H1 (cell line): ENCODE data around the gene DLGAP3. TPM values are rescaled to one million over a fixed set of nuclear protein-coding genes. Genes with fewer than 3 reads are reported as not detected.

ENCODE experiments used
- CTCF ChIA-PET: fragments of 300-600 bp; sonication (Branson Sonifier 250); formaldehyde crosslinking; loops from one replicate; lab custom pipeline; 2021; ENCODE audit not compliant: partially characterized antibody; lab: Charles Lee
- POLR2A ChIA-PET: fragments of 300-600 bp; sonication (Branson Sonifier 250); formaldehyde crosslinking; loops from one replicate; lab custom pipeline; 2021; ENCODE audit warnings: inconsistent platforms; ENCODE audit not compliant: partially characterized antibody; lab: Charles Lee
- DNase-seq, 2 experiments: peaks; one replicate each; pipeline versions ENCODE4 v3.0.0 to v3.0.0-alpha.2; 2010 to 2022; ENCODE audit warnings: low spot score in 2 of 2, low read depth in 1 of 2, mixed read lengths in 1 of 2
- FAIRE-seq: peaks from 2 replicates; lab custom pipeline; 2011; peaks lifted over from hg19 to GRCh38; lab: Jason Lieb, UNC
- H2AFZ ChIP-seq: 2 replicates; pipeline ENCODE4 v1.8.1; 2012; ENCODE audit warnings: low read length, inconsistent platforms
- H2AK5ac ChIP-seq: 2 replicates; pipeline ENCODE4 v1.6.1; 2013; ENCODE audit warnings: low read depth, low read length
- H2BK120ac ChIP-seq: replicated peaks from 2 replicates; pipeline ENCODE3; 2013; ENCODE audit warnings: low read depth, low read length, inconsistent platforms
- H2BK12ac ChIP-seq: 2 replicates; pipeline ENCODE4 v1.6.1; 2013; ENCODE audit warnings: low read depth, low read length
- H2BK15ac ChIP-seq: 2 replicates; pipeline ENCODE4 v1.6.1; 2013; ENCODE audit warnings: low read length
- H2BK20ac ChIP-seq: 2 replicates; pipeline ENCODE4 v1.6.1; 2013; ENCODE audit warnings: low read length
- H2BK5ac ChIP-seq: 2 replicates; pipeline ENCODE4 v1.6.1; 2013; ENCODE audit warnings: low read depth, low read length
- H3K14ac ChIP-seq: 2 replicates; pipeline ENCODE4 v1.6.1; 2013; ENCODE audit warnings: inconsistent platforms; ENCODE audit not compliant: insufficient read length
- H3K18ac ChIP-seq: 2 replicates; pipeline ENCODE4 v1.6.1; 2013; ENCODE audit warnings: low read length; ENCODE audit errors: extremely low read depth
- H3K23ac ChIP-seq: 2 replicates; pipeline ENCODE4 v1.6.1; 2013; ENCODE audit warnings: inconsistent platforms; ENCODE audit not compliant: insufficient read length
- H3K23me2 ChIP-seq: 2 replicates; pipeline ENCODE4 v1.6.1; 2013; ENCODE audit warnings: low read depth, low read length
- H3K27ac ChIP-seq: 2 replicates; pipeline ENCODE4 v1.6.1; 2011; ENCODE audit warnings: low read depth, low read length, inconsistent platforms
- H3K27me3 ChIP-seq, 4 experiments: replicated peaks in 1 of 4; 1 replicate in 1 of 4; 2 replicates in 3 of 4; pipeline versions ENCODE4 v1.6.1 to v1.8.1; 2011 to 2013; ENCODE audit warnings: low read length in 3 of 4, mild to moderate bottlenecking in 3 of 4, inconsistent platforms in 2 of 4, mixed read lengths in 2 of 4, moderate library complexity in 1 of 4; ENCODE audit not compliant: control insufficient read depth in 3 of 4, insufficient read depth in 3 of 4; ENCODE audit errors: extremely low read depth in 1 of 4
- H3K36me3 ChIP-seq, 4 experiments: 2 replicates each; pipeline versions ENCODE4 v1.6.1 to v1.8.1; 2011 to 2013; ENCODE audit warnings: mild to moderate bottlenecking in 4 of 4, low read length in 3 of 4, moderate library complexity in 2 of 4, control low read depth in 1 of 4, inconsistent platforms in 1 of 4; ENCODE audit not compliant: insufficient read depth in 4 of 4, control insufficient read depth in 2 of 4
- H3K4ac ChIP-seq: replicated peaks from 2 replicates; pipeline ENCODE3; 2013; ENCODE audit warnings: low read length, low read depth, mixed read lengths, inconsistent platforms; ENCODE audit not compliant: insufficient read length
- H3K4me1 ChIP-seq, 4 experiments: replicated peaks in 1 of 4; 1 replicate in 1 of 4; 2 replicates in 3 of 4; pipeline versions ENCODE4 v1.6.1 to v1.8.1; 2011 to 2013; ENCODE audit warnings: low read length in 3 of 4, inconsistent platforms in 2 of 4, mixed read lengths in 1 of 4; ENCODE audit not compliant: insufficient read depth in 4 of 4, control insufficient read depth in 3 of 4
- H3K4me2 ChIP-seq, 2 experiments: 2 replicates each; pipeline versions ENCODE4 v1.6.1 to v1.8.1; 2011 to 2013; ENCODE audit warnings: low read depth in 2 of 2, low read length in 2 of 2, control low read depth in 1 of 2, inconsistent platforms in 1 of 2, mild to moderate bottlenecking in 1 of 2; ENCODE audit not compliant: insufficient read depth in 1 of 2
- H3K4me3 ChIP-seq, 4 experiments: fragments of 200-600, 300-600 bp in 1 of 4; sonication (generic), shearing (Covaris generic), sonication (Bioruptor Twin) in 1 of 4; 2 replicates each; pipeline versions ENCODE4 v1.5.1 to v1.8.1; 2011 to 2016; ENCODE audit warnings: low read length in 4 of 4, low read depth in 3 of 4, control low read depth in 2 of 4, inconsistent platforms in 2 of 4, mild to moderate bottlenecking in 2 of 4, mixed read lengths in 1 of 4, moderate library complexity in 1 of 4; ENCODE audit not compliant: insufficient read depth in 2 of 4; ENCODE audit errors: extremely low read depth in 1 of 4
- H3K56ac ChIP-seq: replicated peaks from 2 replicates; pipeline ENCODE3; 2013; ENCODE audit warnings: low read depth, mild to moderate bottlenecking, mixed read lengths, low read length, inconsistent platforms; ENCODE audit not compliant: insufficient read length
- H3K79me1 ChIP-seq: 2 replicates; pipeline ENCODE4 v1.6.1; 2013; ENCODE audit warnings: low read depth, low read length, control low read depth
- H3K79me2 ChIP-seq, 2 experiments: 2 replicates each; pipeline versions ENCODE4 v1.6.1 to v1.8.1; 2012 to 2013; ENCODE audit warnings: low read length in 2 of 2, mild to moderate bottlenecking in 2 of 2, inconsistent platforms in 1 of 2; ENCODE audit not compliant: insufficient read depth in 2 of 2, control insufficient read depth in 1 of 2
- H3K9ac ChIP-seq, 4 experiments: replicated peaks in 1 of 4; 1 replicate in 1 of 4; 2 replicates in 3 of 4; pipeline versions ENCODE4 v1.6.1 to v1.8.1; 2011 to 2013; ENCODE audit warnings: low read depth in 3 of 4, low read length in 3 of 4, control low read depth in 2 of 4, mild to moderate bottlenecking in 2 of 4, moderate library complexity in 2 of 4, inconsistent platforms in 1 of 4; ENCODE audit errors: extremely low read depth in 1 of 4
- H3K9me3 ChIP-seq, 2 experiments: 2 replicates each; pipeline versions ENCODE4 v1.6.1 to v1.8.1; 2012 to 2013; ENCODE audit warnings: mild to moderate bottlenecking in 2 of 2, moderate library complexity in 2 of 2, control low read depth in 1 of 2, inconsistent platforms in 1 of 2, low read depth in 1 of 2, low read length in 1 of 2, mixed read lengths in 1 of 2; ENCODE audit not compliant: insufficient read depth in 2 of 2
- H4K20me1 ChIP-seq, 2 experiments: replicated peaks in 1 of 2; 2 replicates each; pipeline versions ENCODE3 to v1.8.1; 2011 to 2013; ENCODE audit warnings: inconsistent platforms in 2 of 2, low read length in 2 of 2, mild to moderate bottlenecking in 1 of 2; ENCODE audit not compliant: insufficient read depth in 2 of 2, control insufficient read depth in 1 of 2
- H4K5ac ChIP-seq: 2 replicates; pipeline ENCODE4 v1.6.1; 2013; ENCODE audit warnings: low read length, low read depth, mixed read lengths, inconsistent platforms; ENCODE audit not compliant: insufficient read length
- H4K8ac ChIP-seq: 2 replicates; pipeline ENCODE4 v1.8.0; 2013; ENCODE audit warnings: mild to moderate bottlenecking, moderate library complexity, low read length, inconsistent platforms; ENCODE audit not compliant: insufficient read depth; ENCODE audit errors: extremely low read depth
- H4K91ac ChIP-seq: replicated peaks from 2 replicates; pipeline ENCODE3; 2013; ENCODE audit warnings: low read length, mixed read lengths, inconsistent platforms; ENCODE audit not compliant: insufficient read length
- ATF2 ChIP-seq: IDR thresholded peaks from 2 replicates; pipeline ENCODE4 v1.6.1; 2012; ENCODE audit warnings: low read length, inconsistent platforms
- CEBPB ChIP-seq: IDR thresholded peaks from 2 replicates; pipeline ENCODE4 v1.6.1; 2012; ENCODE audit warnings: low read depth, low read length
- CREB1 ChIP-seq: IDR thresholded peaks from 2 replicates; pipeline ENCODE4 v1.6.1; 2012; ENCODE audit warnings: inconsistent platforms
- MAFK ChIP-seq: IDR thresholded peaks from 2 replicates; pipeline ENCODE4 v1.6.1; 2012; ENCODE audit warnings: low read depth, mild to moderate bottlenecking, improper control_type of control experiment, low read length
- PHF8 ChIP-seq: fragments of 200-600 bp; sonication (generic); conservative IDR thresholded peaks from 2 replicates; pipeline ENCODE4 v1.7.1; 2012; ENCODE audit warnings: low read depth, mild to moderate bottlenecking, inconsistent platforms, low read length, moderate library complexity
- POLR2AphosphoS5 ChIP-seq: IDR thresholded peaks from 2 replicates; pipeline ENCODE4 v1.6.1; 2011; ENCODE audit warnings: low read depth, low read length
- SUZ12 ChIP-seq: fragments of 200-600 bp; sonication (generic); IDR thresholded peaks from 2 replicates; pipeline ENCODE4 v1.6.1; 2012; ENCODE audit warnings: mild to moderate bottlenecking, inconsistent platforms, low read length, moderate library complexity, mixed read lengths
- TAF7 ChIP-seq: optimal IDR thresholded peaks from 2 replicates; pipeline ENCODE3; 2011; ENCODE audit warnings: low read depth, mild to moderate bottlenecking, inconsistent platforms, low read length, moderate library complexity, borderline replicate concordance
- USF2 ChIP-seq: IDR thresholded peaks from 2 replicates; pipeline ENCODE4 v1.6.1; 2011; ENCODE audit warnings: low read length, improper control_type of control experiment
- YY1 ChIP-seq: IDR thresholded peaks from 2 replicates; pipeline ENCODE4 v1.6.1; 2011; ENCODE audit warnings: low read depth, mild to moderate bottlenecking, low read length
- WGBS, 2 experiments: shearing (Covaris generic) in 1 of 2; methylation state at CpG; one replicate each; pipeline versions ENCODE4 v1.1.6 to v1.1.7; 2013 to 2015; ENCODE audit warnings: low lambda C conversion rate in 2 of 2, mixed read lengths in 2 of 2, inconsistent platforms in 1 of 2, low coverage in 1 of 2, missing lambda C conversion rate in 1 of 2; ENCODE audit not compliant: insufficient replicate concordance in 2 of 2, insufficient coverage in 1 of 2, insufficient read length in 1 of 2; ENCODE audit errors: extremely low coverage in 1 of 2, missing lambda C conversion rate in 1 of 2; 5-methylcytosine and 5-hydroxymethylcytosine counted together
- polyA plus RNA-seq, 7 experiments: library from polyadenylated mRNA; depleted of rRNA in 3 of 7; stranded (reverse) in 5 of 7; unstranded in 2 of 7; fragments of >200 nt in 5 of 7; fragments of 200-250 nt in 2 of 7; gene quantifications; 1 replicate in 5 of 7; 2 replicates in 1 of 7; 4 replicates in 1 of 7; pipeline versions ENCODE4 v1.2.1 to v1.2.3, GENCODE V29; 2011 to 2013; ENCODE audit warnings: missing spikeins in 2 of 7, mixed read lengths in 2 of 7
- total RNA-seq: library from RNA; stranded (reverse); fragmentation: NEBNext Ultra II Directional; extraction: Animal tissue kit (Norgen Biotek cat#: 25700); gene quantifications from 2 replicates; pipeline ENCODE4 v1.2.1, GENCODE V29; 2021

DLGAP3 gene
- total and polyA plus RNA-seq, 2 of the 8 experiments (the other 6 are each of a cell fraction or from before 2014, with no cell fraction given): 3.8 to 13.2 TPM

GRCh38 chr1:34906756-34907155, 22.7 kb downstream of the DLGAP3 start:
- no peaks in the 10 kb centered on the region for H3K36me3 ChIP-seq
- H3K4me1 ChIP-seq: no peaks in the 10 kb centered on the region
- DNase-seq (no peak), FAIRE-seq (no peak)
- H3K27me3 ChIP-seq: no peaks in the 10 kb centered on the region; a peak in 1 of 7 replicates
- WGBS, 2 experiments: 85% methylated on average over 4 of the region's 4 CpGs; no CpG with 5 or more reads in 1 of the 2 experiments
- H3K4me3 ChIP-seq: no peak overlapping the region
- H3K23ac ChIP-seq: no peak overlapping the region
- no peaks in the 10 kb centered on the region for H3K9me3 ChIP-seq
- H2AFZ ChIP-seq: no peak overlapping the region
- no peaks in the 10 kb centered on the region for H3K79me1 ChIP-seq
- no peak overlapping the region for H3K4ac ChIP-seq
- no peak overlapping the region; a peak in 1 of 7 replicates for H3K9ac ChIP-seq
- ChIA-PET CTCF (interaction anchor here (0.6 to 1.5 kb wide), 6 partner anchors 9 to 121 kb away, joined by 3 to 9 read pairs (median 3); partner anchors contain the start of gene DLGAP3), POLR2A (interaction anchor here (0.6 to 1.0 kb wide), 3 partner anchors 7 to 280 kb away, joined by 3 to 4 read pairs (median 3); no protein-coding TSS in a partner anchor)
- no peak overlapping the region for H2BK12ac ChIP-seq
- no peak overlapping the region for H4K91ac ChIP-seq
- H4K8ac ChIP-seq: no peak overlapping the region
- H4K5ac ChIP-seq: no peak overlapping the region
- H2AK5ac ChIP-seq: no peak overlapping the region
- no peak overlapping the region for H2BK120ac ChIP-seq
- no peak overlapping the region for H3K4me2 ChIP-seq
- no peaks in the 10 kb centered on the region; the same call in 1 of the 2 replicates for H3K23me2 ChIP-seq
- H3K79me2 ChIP-seq: no peaks in the 10 kb centered on the region
- H2BK20ac ChIP-seq: no peak overlapping the region
- no peak overlapping the region for H2BK15ac ChIP-seq
- no peak overlapping the region for H3K18ac ChIP-seq
- no peaks in the 10 kb centered on the region for H4K20me1 ChIP-seq
- no peak overlapping the region for H3K14ac ChIP-seq
- no peak overlapping the region for H3K56ac ChIP-seq
- H3K27ac ChIP-seq: no peak overlapping the region
- TF ChIP-seq USF2 (no peak), POLR2AphosphoS5 (no peak), PHF8 (no peak), CEBPB (no peak), CREB1 (no peak), MAFK (no peak), YY1 (no peak), TAF7 (no peak), ATF2 (no peak), SUZ12 (no peak)
- H2BK5ac ChIP-seq: no peak overlapping the region
